Measurements from ENCODE around the gene ZMYM4.

DNA sequence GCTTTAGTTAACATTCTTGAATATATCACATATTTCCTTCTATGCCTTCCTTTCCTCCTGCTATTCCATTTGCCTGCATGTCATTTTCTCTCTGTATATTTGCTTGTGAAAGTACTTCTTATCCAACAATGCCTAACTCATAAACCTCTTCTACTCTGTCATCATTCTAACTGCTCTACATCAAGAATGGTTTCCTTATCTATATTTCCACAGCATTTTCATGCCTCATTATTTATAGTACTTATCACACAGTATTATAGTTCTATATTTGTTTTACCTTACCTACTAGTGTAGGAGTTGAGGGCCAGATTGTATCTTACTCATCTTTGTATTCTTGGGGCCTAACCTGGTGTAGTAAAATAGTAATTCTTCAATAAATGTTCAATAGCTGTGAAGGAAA lies 91.5 kb downstream of the ZMYM4 start:
- TF ChIP-seq, protein P1, sequence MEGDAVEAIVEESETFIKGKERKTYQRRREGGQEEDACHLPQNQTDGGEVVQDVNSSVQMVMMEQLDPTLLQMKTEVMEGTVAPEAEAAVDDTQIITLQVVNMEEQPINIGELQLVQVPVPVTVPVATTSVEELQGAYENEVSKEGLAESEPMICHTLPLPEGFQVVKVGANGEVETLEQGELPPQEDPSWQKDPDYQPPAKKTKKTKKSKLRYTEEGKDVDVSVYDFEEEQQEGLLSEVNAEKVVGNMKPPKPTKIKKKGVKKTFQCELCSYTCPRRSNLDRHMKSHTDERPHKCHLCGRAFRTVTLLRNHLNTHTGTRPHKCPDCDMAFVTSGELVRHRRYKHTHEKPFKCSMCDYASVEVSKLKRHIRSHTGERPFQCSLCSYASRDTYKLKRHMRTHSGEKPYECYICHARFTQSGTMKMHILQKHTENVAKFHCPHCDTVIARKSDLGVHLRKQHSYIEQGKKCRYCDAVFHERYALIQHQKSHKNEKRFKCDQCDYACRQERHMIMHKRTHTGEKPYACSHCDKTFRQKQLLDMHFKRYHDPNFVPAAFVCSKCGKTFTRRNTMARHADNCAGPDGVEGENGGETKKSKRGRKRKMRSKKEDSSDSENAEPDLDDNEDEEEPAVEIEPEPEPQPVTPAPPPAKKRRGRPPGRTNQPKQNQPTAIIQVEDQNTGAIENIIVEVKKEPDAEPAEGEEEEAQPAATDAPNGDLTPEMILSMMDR (IDR thresholded peaks at IDR 0.05): no peak
- no peak for TF ChIP-seq ZFX (IDR thresholded peaks at IDR 0.05; ENCODE audit: borderline replicate concordance)
